DMS53 treated with DMSO at 0.1 percent for 48 hours (cell line): ENCODE data around the gene GALNT10.

Experiments
- DNase-seq: peaks from one replicate; lab custom pipeline; 2025; ENCODE audit not compliant: unreplicated experiment; lab: John Stamatoyannopoulos, UW

The GALNT10 gene

GRCh38 chr5:154372661-154373060 is 182.1 kb downstream of the GALNT10 start:
- DNase-seq: no peak

- DNase-seq: no peak
Measured at GRCh38 chr5:154373326-154373725, 182.8 kb downstream of the GALNT10 start.

GRCh38 chr5:154373729-154374179 is 183.2 kb downstream of the GALNT10 start:
- DNase-seq: no peak

DNA sequence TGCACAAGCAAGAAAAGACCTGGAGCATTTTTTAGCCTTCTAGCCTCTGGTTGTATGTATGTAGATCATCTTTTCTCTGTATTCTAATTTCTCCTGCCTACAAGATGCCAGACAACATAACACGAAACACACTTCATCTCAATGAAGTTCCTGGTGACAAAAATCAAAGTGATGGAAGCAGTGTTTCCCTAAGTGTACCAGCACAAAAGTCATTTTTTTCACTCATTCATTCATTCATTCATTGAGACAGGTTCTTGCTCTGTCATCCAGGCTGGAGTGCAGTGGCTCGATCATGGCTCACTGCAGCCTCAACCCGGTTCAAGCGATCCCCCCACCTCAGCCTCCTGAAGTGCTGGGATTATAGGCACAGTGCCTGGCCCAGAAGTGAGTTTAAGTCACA is 183.7 kb downstream of the GALNT10 start:
- no peak for DNase-seq

DNA sequence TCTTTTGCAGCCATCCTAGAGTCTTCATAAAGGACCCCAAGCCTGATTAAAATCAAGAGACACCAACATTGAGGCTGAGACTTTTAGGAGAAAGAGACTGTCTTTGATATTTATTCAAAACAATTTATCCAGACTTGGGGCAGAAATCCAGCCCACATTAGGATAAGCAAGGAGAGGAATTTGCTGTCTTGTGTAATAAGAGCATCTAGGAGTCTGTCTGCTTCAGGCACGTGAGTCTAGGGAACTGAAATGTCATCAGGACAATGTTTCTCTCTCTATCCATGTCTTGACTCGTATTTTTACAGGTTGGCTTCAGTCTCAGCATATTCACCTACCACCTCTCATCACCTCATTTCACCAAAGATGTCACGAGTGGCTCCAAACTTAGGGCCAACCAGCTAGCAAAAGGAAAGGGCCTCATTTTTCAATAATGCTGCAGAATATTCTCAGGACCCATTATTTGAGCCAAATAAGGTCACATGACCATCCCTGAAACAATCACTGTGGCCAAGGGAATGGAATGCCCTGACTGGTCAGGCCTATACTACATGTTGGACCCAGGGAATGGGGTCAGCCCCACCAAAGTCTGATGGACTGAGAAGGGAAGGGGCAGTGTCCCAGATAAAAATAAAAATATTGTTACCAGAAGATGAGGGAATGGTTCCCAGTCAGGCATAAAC is 184.9 kb downstream of the GALNT10 start:
- DNase-seq: no peak

DNA sequence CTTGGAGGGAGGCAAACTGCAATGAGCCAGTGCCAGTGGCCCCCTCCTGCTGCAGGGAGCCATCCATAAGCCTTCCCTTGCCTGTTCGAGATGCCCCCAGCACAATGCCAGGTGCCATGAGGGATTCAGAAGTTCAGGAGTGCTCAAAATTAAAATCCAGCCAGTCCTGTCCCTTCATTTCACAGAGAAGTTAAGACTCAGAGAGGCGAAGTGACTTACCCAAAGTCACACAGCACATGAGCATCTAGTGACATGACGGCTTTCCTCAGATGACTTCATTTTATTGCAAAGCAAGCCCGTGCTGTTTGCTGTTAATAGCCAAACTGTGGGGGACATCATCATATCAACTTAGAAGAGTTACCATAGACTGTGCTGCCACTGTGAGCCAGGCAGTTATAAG is 185.9 kb downstream of the GALNT10 start:
- no peak for DNase-seq

- no peak for DNase-seq
Measured at GRCh38 chr5:154377754-154378533, 187.4 kb downstream of the GALNT10 start.

GRCh38 chr5:154380263-154380662 is 189.7 kb downstream of the GALNT10 start:
- DNase-seq: no peak

DNA sequence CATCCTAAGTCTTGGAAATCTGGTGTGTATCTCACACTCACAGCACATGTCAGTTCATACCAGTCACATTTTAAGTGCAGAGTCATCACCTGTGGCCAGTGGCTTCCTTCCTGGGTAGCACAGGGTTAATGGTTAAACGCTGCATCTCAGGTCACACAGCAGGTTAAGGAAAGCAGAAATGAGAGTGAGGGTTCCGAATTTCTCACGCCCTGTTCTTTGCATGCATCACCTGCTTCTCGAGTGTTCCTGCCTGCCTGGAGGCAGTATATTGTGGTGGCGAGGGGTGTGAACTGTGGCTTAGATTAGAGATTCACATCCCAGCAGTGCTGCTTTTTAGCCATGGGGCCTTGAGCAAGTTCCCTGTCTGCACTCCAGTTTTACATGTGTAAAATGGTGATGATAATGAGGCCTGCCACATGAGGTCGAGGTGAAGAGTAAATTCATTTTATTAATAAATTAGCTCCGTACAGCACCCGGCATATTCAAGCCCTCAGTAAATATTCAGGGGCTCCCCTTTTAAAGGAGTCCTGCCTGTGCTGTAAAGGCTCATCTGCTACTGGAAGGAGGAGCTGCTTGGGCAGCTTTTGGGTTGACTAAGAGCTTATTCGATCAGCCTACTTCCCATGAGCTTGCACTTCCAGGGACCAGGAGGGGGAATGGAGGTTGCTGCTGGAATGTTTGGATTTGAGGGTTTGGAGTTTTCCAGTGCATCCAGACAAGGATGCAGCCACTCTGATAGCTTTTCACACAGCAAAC is 194.1 kb downstream of the GALNT10 start:
- no peak for DNase-seq

DNA sequence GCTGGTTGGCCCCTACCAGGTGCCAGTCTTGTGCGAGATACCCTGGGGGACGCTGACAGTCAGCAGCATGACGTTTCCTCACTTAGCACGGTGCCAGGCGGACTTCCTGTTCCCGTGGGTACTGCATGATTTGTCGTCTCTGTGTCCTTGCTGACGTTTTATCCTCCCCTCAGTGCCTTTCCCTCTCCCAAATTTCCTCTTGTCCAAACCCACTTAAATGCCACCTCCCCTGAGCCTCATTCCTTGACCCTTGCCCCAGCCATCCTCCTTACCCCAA is 194.6 kb downstream of the GALNT10 start:
- no peak for DNase-seq

DNA sequence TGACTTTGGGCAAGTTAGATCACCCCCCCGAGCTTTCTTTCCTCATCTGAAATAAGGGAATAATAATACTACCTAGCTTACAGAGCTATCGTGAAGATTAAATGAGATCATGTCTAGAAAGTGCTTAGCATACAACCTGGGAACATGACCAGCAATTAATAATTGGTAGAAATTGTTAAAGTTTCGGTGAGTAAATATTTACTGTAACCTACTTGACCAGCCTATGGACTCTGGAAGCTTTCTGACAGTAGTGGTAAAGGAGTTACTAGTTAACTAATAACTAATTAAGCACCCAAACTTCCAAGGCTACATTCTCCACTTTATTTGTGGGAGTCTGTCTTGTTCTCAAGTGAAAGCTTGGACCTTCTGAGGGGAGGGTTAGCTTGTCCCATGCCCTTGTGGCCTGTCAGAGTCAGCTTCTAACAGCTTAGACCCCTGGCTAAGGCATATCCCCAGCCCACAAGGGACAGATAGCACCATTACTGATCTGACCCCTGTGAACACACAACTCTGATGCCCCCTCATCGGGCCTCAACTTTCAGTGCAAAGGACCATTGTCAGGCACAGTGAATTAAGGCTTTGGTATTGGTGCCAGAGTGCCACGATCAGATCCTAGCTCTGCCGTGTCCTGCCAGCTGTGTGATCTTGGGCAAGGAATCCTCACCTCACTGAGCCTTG is 196.6 kb downstream of the GALNT10 start:
- no peak for DNase-seq

DNA sequence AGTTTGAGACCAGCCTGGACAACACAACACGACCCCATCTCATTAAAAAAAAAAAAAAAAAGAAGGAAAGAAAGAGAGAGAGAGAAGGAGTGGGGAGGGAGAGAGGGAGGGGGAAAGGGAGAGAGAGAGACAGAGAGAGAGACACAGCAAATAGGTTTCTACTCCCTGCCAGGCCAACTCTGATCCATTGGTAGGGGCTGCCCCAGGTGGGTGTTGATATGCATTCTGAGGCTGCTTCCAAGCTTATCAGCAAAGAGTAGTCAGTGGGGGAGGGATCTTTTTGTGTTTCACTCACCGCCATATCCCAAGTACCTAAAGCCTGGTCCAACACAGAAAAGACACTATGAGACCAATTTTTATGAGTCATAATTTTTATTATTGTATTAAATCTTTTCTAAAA is 198.3 kb downstream of the GALNT10 start:
- no peak for DNase-seq

DNA sequence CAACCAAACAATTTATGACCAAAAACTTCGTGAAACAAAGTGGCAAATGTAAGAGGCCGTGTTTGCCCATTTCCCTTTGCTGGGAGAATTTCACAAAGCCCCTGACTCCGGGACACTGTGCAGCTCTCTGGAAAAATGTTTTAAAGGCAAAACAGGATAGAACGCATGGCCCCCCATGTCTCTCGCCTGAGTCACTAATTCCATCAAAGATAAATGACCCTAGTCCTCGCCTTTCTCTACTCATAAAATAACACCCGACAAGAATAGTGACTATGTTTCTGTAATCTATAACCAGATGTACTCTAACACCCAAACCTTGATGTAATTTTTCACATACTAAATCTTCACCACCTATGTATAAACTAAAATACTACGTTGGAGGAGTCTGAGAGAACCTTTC is 199.6 kb downstream of the GALNT10 start:
- no peak for DNase-seq

GRCh38 chr5:154390746-154391359 is 200.3 kb downstream of the GALNT10 start:
- no peak for DNase-seq

DNA sequence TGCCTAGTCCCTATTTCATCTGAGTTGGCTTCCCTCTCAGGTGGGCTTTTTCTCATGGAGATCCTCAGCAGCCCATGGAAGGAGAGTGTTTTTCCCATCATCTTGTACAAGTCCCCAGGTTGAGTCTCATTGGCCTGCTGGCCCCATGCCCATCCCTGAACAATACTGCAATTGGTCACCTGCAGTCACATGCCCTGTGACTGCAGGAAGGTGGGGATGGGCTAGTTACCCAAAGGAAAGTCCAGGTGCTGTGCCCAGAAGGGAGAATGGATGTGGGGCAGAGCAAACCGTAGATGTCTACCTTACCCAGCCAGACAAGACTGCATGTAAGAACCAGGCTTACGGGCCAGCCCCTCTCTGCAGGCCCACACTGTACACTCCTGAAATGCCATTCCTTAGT is 201.3 kb downstream of the GALNT10 start:
- DNase-seq: no peak

DNA sequence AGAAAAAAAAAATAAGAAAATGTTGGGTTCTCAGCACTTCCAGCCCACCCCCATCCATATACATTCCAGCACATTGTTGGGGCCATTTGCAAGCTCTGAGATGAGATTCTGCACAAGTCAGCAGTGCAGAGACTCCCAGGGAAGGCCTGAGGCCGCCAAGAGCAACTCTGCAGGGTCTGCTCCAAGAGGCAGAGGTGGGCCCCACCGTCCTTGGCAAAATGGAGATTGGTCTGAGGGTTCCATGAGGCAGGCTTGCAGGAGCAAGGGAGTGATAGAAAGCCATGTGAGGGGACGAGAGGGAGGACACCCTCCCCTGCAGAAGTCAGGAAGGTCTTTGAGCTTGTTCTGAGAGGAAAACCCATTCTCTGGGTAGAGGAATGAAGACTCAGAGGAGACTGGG is 203.3 kb downstream of the GALNT10 start:
- DNase-seq: no peak

- no peak for DNase-seq
Measured at GRCh38 chr5:154394307-154394706, 203.8 kb downstream of the GALNT10 start.

DNA sequence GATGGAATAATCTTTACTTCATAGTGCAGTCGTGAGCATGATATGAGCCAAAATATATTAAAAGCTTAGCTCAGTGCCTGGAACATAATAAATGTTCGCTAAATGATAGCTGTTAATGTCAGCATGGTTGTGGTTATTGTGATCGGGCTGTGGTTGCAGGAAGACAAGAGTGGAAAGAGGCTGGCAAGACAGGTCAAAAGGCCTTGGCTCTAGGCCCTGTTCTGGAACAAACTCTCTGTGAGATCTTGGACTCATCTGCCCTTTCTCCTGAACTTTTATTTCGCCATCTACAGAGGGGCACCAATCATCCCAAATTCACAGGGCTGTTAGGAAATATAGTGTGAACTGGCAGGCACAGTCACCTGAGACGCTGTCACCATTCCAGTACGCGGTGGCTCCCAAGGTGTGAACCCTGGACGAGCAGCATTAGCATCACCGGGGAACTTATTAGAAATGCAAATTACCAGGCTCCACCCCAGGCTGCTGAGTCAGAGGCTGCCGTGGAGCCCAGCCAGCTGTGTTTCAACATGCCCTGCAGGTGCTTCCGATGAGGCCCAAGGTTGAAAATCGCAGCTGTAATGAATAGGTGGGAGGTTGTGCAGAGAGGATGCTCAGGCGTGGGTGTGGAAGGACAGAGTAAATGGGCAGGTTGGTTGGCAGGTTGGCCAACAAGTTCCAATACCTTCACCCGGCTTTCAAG is 205.0 kb downstream of the GALNT10 start:
- no peak for DNase-seq

GRCh38 chr5:154396128-154396527 is 205.6 kb downstream of the GALNT10 start:
- DNase-seq: no peak

DNA sequence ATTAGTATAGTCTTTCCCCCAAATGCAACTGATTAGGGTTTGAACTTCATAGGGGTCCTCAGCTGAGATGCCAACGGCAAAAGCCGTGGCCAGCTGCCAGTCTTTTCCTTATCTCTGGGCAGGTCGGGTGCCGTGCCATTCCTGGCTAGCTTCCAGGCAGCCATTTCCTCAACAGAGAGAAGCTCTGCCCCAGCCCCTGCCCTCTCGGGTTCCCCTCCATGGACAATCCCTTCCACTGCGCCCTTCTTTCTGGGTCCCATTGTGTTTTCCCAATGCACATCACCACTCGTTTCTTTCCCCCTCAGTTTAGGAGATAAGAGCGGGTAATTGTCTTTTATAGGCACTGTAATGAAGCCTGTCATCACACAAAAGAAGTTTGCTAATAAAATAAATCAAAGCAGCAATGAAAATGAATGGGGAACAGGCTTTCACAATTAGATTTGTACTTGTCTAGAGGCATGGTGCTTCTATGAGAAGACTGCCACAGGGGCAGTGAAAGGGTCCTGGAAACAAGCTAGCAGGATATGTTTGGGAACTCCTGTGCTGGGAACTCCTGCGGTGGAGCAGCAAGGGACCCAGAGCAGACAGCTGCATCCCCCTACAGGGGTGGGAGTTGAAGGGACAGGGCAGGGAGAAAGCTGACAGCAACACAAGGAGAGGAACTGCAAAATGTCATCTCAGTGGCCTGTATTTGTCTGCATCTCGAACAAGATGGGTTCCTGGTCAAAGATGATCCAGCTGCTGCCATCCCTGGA is 207.3 kb downstream of the GALNT10 start:
- no peak for DNase-seq
